GM13977 (cell line): Measurements from ENCODE around the gene ODR4.
"Not testable (repeated sequence)": the region's sequence is repeated elsewhere in the genome, so short reads cannot be mapped to it uniquely, and the experiment has no call there.

Source experiments
- DNase-seq: peaks from one replicate; pipeline ENCODE4 v3.0.0; 2012; ENCODE audit warnings: low spot score
- CTCF ChIP-seq: IDR thresholded peaks from 2 replicates; pipeline ENCODE4 v1.5.1; 2012; ENCODE audit warnings: mild to moderate bottlenecking, control low read depth; ENCODE audit not compliant: insufficient read depth; ENCODE audit errors: extremely low read depth, missing control alignments
- in situ Hi-C: fragments of 300-500 bp; cut with MboI; formaldehyde crosslinking; loops from one replicate; pipeline ENCODE4 v1.12.0; 2022; ENCODE audit warnings: low sequenced_read_pairs, low pct_unique_long_range_greater_than_20kb, mixed read lengths, inconsistent platforms; ENCODE audit not compliant: unreplicated experiment

Gene ODR4

GRCh38 chr1:186374303-186375151 lies 1.1 kb upstream of the ODR4 start:
- peak; percentile 58 for DNase-seq
- in situ Hi-C loops: no loop called here
- no peak for TF ChIP-seq CTCF

- no peak for TF ChIP-seq CTCF
- no peak for DNase-seq
- in situ Hi-C loops: no loop called here
Observed at GRCh38 chr1:186375929-186376319, 286 bp downstream of the ODR4 start.

- DNase-seq: no peak
- in situ Hi-C loops: no loop called here
- no peak for TF ChIP-seq CTCF
Observed at GRCh38 chr1:186386725-186387383, 11.2 kb downstream of the ODR4 start.

GRCh38 chr1:186390925-186391324 lies 15.3 kb downstream of the ODR4 start:
- in situ Hi-C loops: no loop called here
- no peak for DNase-seq
- TF ChIP-seq CTCF: no peak

- in situ Hi-C loops: no loop called here
- DNase-seq: no peak
- no peak for TF ChIP-seq CTCF
Observed at GRCh38 chr1:186391841-186392240, 16.2 kb downstream of the ODR4 start.

GRCh38 chr1:186392711-186393110 lies 17.1 kb downstream of the ODR4 start:
- DNase-seq, in situ Hi-C loops: not testable (repeated sequence)

- in situ Hi-C loops, DNase-seq: not testable (repeated sequence)
Observed at GRCh38 chr1:186401446-186401845, 25.8 kb downstream of the ODR4 start.
